H1 (cell line): ENCODE data around the gene NTRK1. TPM values are rescaled to one million over a fixed set of nuclear protein-coding genes. Genes with fewer than 3 reads are reported as not detected.
A peak's percentile ranks its signal among the peaks of the same experiment; 100 is the strongest.

Experiments used
- CTCF ChIA-PET: fragments of 300-600 bp; sonication (Branson Sonifier 250); formaldehyde crosslinking; loops from one replicate; lab custom pipeline; 2021; ENCODE audit not compliant: partially characterized antibody; lab: Charles Lee
- POLR2A ChIA-PET: fragments of 300-600 bp; sonication (Branson Sonifier 250); formaldehyde crosslinking; loops from one replicate; lab custom pipeline; 2021; ENCODE audit warnings: inconsistent platforms; ENCODE audit not compliant: partially characterized antibody; lab: Charles Lee
- DNase-seq, 2 experiments: peaks; one replicate each; pipeline versions ENCODE4 v3.0.0 to v3.0.0-alpha.2; 2010 to 2022; ENCODE audit warnings: low spot score in 2 of 2, low read depth in 1 of 2, mixed read lengths in 1 of 2
- FAIRE-seq: peaks from 2 replicates; lab custom pipeline; 2011; peaks lifted over from hg19 to GRCh38; lab: Jason Lieb, UNC
- H2AFZ ChIP-seq: 2 replicates; pipeline ENCODE4 v1.8.1; 2012; ENCODE audit warnings: low read length, inconsistent platforms
- H2AK5ac ChIP-seq: 2 replicates; pipeline ENCODE4 v1.6.1; 2013; ENCODE audit warnings: low read depth, low read length
- H2BK120ac ChIP-seq: replicated peaks from 2 replicates; pipeline ENCODE3; 2013; ENCODE audit warnings: low read depth, low read length, inconsistent platforms
- H2BK12ac ChIP-seq: 2 replicates; pipeline ENCODE4 v1.6.1; 2013; ENCODE audit warnings: low read depth, low read length
- H2BK15ac ChIP-seq: 2 replicates; pipeline ENCODE4 v1.6.1; 2013; ENCODE audit warnings: low read length
- H2BK20ac ChIP-seq: 2 replicates; pipeline ENCODE4 v1.6.1; 2013; ENCODE audit warnings: low read length
- H2BK5ac ChIP-seq: 2 replicates; pipeline ENCODE4 v1.6.1; 2013; ENCODE audit warnings: low read depth, low read length
- H3K14ac ChIP-seq: 2 replicates; pipeline ENCODE4 v1.6.1; 2013; ENCODE audit warnings: inconsistent platforms; ENCODE audit not compliant: insufficient read length
- H3K18ac ChIP-seq: 2 replicates; pipeline ENCODE4 v1.6.1; 2013; ENCODE audit warnings: low read length; ENCODE audit errors: extremely low read depth
- H3K23ac ChIP-seq: 2 replicates; pipeline ENCODE4 v1.6.1; 2013; ENCODE audit warnings: inconsistent platforms; ENCODE audit not compliant: insufficient read length
- H3K23me2 ChIP-seq: 2 replicates; pipeline ENCODE4 v1.6.1; 2013; ENCODE audit warnings: low read depth, low read length
- H3K27ac ChIP-seq: 2 replicates; pipeline ENCODE4 v1.6.1; 2011; ENCODE audit warnings: low read depth, low read length, inconsistent platforms
- H3K27me3 ChIP-seq, 4 experiments: replicated peaks in 1 of 4; 1 replicate in 1 of 4; 2 replicates in 3 of 4; pipeline versions ENCODE4 v1.6.1 to v1.8.1; 2011 to 2013; ENCODE audit warnings: low read length in 3 of 4, mild to moderate bottlenecking in 3 of 4, inconsistent platforms in 2 of 4, mixed read lengths in 2 of 4, moderate library complexity in 1 of 4; ENCODE audit not compliant: control insufficient read depth in 3 of 4, insufficient read depth in 3 of 4; ENCODE audit errors: extremely low read depth in 1 of 4
- H3K36me3 ChIP-seq, 4 experiments: 2 replicates each; pipeline versions ENCODE4 v1.6.1 to v1.8.1; 2011 to 2013; ENCODE audit warnings: mild to moderate bottlenecking in 4 of 4, low read length in 3 of 4, moderate library complexity in 2 of 4, control low read depth in 1 of 4, inconsistent platforms in 1 of 4; ENCODE audit not compliant: insufficient read depth in 4 of 4, control insufficient read depth in 2 of 4
- H3K4ac ChIP-seq: replicated peaks from 2 replicates; pipeline ENCODE3; 2013; ENCODE audit warnings: low read length, low read depth, mixed read lengths, inconsistent platforms; ENCODE audit not compliant: insufficient read length
- H3K4me1 ChIP-seq, 4 experiments: replicated peaks in 1 of 4; 1 replicate in 1 of 4; 2 replicates in 3 of 4; pipeline versions ENCODE4 v1.6.1 to v1.8.1; 2011 to 2013; ENCODE audit warnings: low read length in 3 of 4, inconsistent platforms in 2 of 4, mixed read lengths in 1 of 4; ENCODE audit not compliant: insufficient read depth in 4 of 4, control insufficient read depth in 3 of 4
- H3K4me2 ChIP-seq, 2 experiments: 2 replicates each; pipeline versions ENCODE4 v1.6.1 to v1.8.1; 2011 to 2013; ENCODE audit warnings: low read depth in 2 of 2, low read length in 2 of 2, control low read depth in 1 of 2, inconsistent platforms in 1 of 2, mild to moderate bottlenecking in 1 of 2; ENCODE audit not compliant: insufficient read depth in 1 of 2
- H3K4me3 ChIP-seq, 4 experiments: fragments of 200-600, 300-600 bp in 1 of 4; sonication (generic), shearing (Covaris generic), sonication (Bioruptor Twin) in 1 of 4; 2 replicates each; pipeline versions ENCODE4 v1.5.1 to v1.8.1; 2011 to 2016; ENCODE audit warnings: low read length in 4 of 4, low read depth in 3 of 4, control low read depth in 2 of 4, inconsistent platforms in 2 of 4, mild to moderate bottlenecking in 2 of 4, mixed read lengths in 1 of 4, moderate library complexity in 1 of 4; ENCODE audit not compliant: insufficient read depth in 2 of 4; ENCODE audit errors: extremely low read depth in 1 of 4
- H3K56ac ChIP-seq: replicated peaks from 2 replicates; pipeline ENCODE3; 2013; ENCODE audit warnings: low read depth, mild to moderate bottlenecking, mixed read lengths, low read length, inconsistent platforms; ENCODE audit not compliant: insufficient read length
- H3K79me1 ChIP-seq: 2 replicates; pipeline ENCODE4 v1.6.1; 2013; ENCODE audit warnings: low read depth, low read length, control low read depth
- H3K79me2 ChIP-seq, 2 experiments: 2 replicates each; pipeline versions ENCODE4 v1.6.1 to v1.8.1; 2012 to 2013; ENCODE audit warnings: low read length in 2 of 2, mild to moderate bottlenecking in 2 of 2, inconsistent platforms in 1 of 2; ENCODE audit not compliant: insufficient read depth in 2 of 2, control insufficient read depth in 1 of 2
- H3K9ac ChIP-seq, 4 experiments: replicated peaks in 1 of 4; 1 replicate in 1 of 4; 2 replicates in 3 of 4; pipeline versions ENCODE4 v1.6.1 to v1.8.1; 2011 to 2013; ENCODE audit warnings: low read depth in 3 of 4, low read length in 3 of 4, control low read depth in 2 of 4, mild to moderate bottlenecking in 2 of 4, moderate library complexity in 2 of 4, inconsistent platforms in 1 of 4; ENCODE audit errors: extremely low read depth in 1 of 4
- H3K9me3 ChIP-seq, 2 experiments: 2 replicates each; pipeline versions ENCODE4 v1.6.1 to v1.8.1; 2012 to 2013; ENCODE audit warnings: mild to moderate bottlenecking in 2 of 2, moderate library complexity in 2 of 2, control low read depth in 1 of 2, inconsistent platforms in 1 of 2, low read depth in 1 of 2, low read length in 1 of 2, mixed read lengths in 1 of 2; ENCODE audit not compliant: insufficient read depth in 2 of 2
- H4K20me1 ChIP-seq, 2 experiments: replicated peaks in 1 of 2; 2 replicates each; pipeline versions ENCODE3 to v1.8.1; 2011 to 2013; ENCODE audit warnings: inconsistent platforms in 2 of 2, low read length in 2 of 2, mild to moderate bottlenecking in 1 of 2; ENCODE audit not compliant: insufficient read depth in 2 of 2, control insufficient read depth in 1 of 2
- H4K5ac ChIP-seq: 2 replicates; pipeline ENCODE4 v1.6.1; 2013; ENCODE audit warnings: low read length, low read depth, mixed read lengths, inconsistent platforms; ENCODE audit not compliant: insufficient read length
- H4K8ac ChIP-seq: 2 replicates; pipeline ENCODE4 v1.8.0; 2013; ENCODE audit warnings: mild to moderate bottlenecking, moderate library complexity, low read length, inconsistent platforms; ENCODE audit not compliant: insufficient read depth; ENCODE audit errors: extremely low read depth
- H4K91ac ChIP-seq: replicated peaks from 2 replicates; pipeline ENCODE3; 2013; ENCODE audit warnings: low read length, mixed read lengths, inconsistent platforms; ENCODE audit not compliant: insufficient read length
- E2F6 ChIP-seq: IDR thresholded peaks from 2 replicates; pipeline ENCODE4 v1.6.1; 2012; ENCODE audit warnings: inconsistent platforms
- GABPA ChIP-seq: IDR thresholded peaks from 2 replicates; pipeline ENCODE4 v1.6.1; 2011; ENCODE audit warnings: mild to moderate bottlenecking, low read length, moderate library complexity, borderline replicate concordance; ENCODE audit not compliant: insufficient read depth
- KDM1A ChIP-seq: fragments of 200-600, 300-600 bp; sonication (generic); IDR thresholded peaks from 2 replicates; pipeline ENCODE4 v1.7.1; 2016; ENCODE audit warnings: mild to moderate bottlenecking, low read length, borderline replicate concordance
- MAX ChIP-seq: IDR thresholded peaks from 2 replicates; pipeline ENCODE4 v1.6.1; 2012; ENCODE audit warnings: inconsistent platforms
- PHF8 ChIP-seq: fragments of 200-600 bp; sonication (generic); conservative IDR thresholded peaks from 2 replicates; pipeline ENCODE4 v1.7.1; 2012; ENCODE audit warnings: low read depth, mild to moderate bottlenecking, inconsistent platforms, low read length, moderate library complexity
- SIN3A ChIP-seq, 2 experiments: IDR thresholded peaks in 1 of 2; conservative IDR thresholded peaks in 1 of 2; 2 replicates each; pipeline ENCODE4 v1.6.1; 2011 to 2012; ENCODE audit warnings: low read length in 2 of 2, improper control_type of control experiment in 1 of 2, low read depth in 1 of 2, mild to moderate bottlenecking in 1 of 2
- WGBS, 2 experiments: shearing (Covaris generic) in 1 of 2; methylation state at CpG; one replicate each; pipeline versions ENCODE4 v1.1.6 to v1.1.7; 2013 to 2015; ENCODE audit warnings: low lambda C conversion rate in 2 of 2, mixed read lengths in 2 of 2, inconsistent platforms in 1 of 2, low coverage in 1 of 2, missing lambda C conversion rate in 1 of 2; ENCODE audit not compliant: insufficient replicate concordance in 2 of 2, insufficient coverage in 1 of 2, insufficient read length in 1 of 2; ENCODE audit errors: extremely low coverage in 1 of 2, missing lambda C conversion rate in 1 of 2; 5-methylcytosine and 5-hydroxymethylcytosine counted together
- polyA plus RNA-seq, 7 experiments: library from polyadenylated mRNA; depleted of rRNA in 3 of 7; stranded (reverse) in 5 of 7; unstranded in 2 of 7; fragments of >200 nt in 5 of 7; fragments of 200-250 nt in 2 of 7; gene quantifications; 1 replicate in 5 of 7; 2 replicates in 1 of 7; 4 replicates in 1 of 7; pipeline versions ENCODE4 v1.2.1 to v1.2.3, GENCODE V29; 2011 to 2013; ENCODE audit warnings: missing spikeins in 2 of 7, mixed read lengths in 2 of 7
- total RNA-seq: library from RNA; stranded (reverse); fragmentation: NEBNext Ultra II Directional; extraction: Animal tissue kit (Norgen Biotek cat#: 25700); gene quantifications from 2 replicates; pipeline ENCODE4 v1.2.1, GENCODE V29; 2021

Gene NTRK1
- total and polyA plus RNA-seq, 2 of the 8 experiments (the other 6 are each of a cell fraction or from before 2014, with no cell fraction given) = 0.12 to 0.24 TPM

GRCh38 chr1:156812293-156812990 is 48.2 kb upstream of the NTRK1 start:
- H4K91ac ChIP-seq = no peak overlapping the region
- no peak overlapping the region for H2AFZ ChIP-seq
- no peak overlapping the region for H2BK12ac ChIP-seq
- no peaks in the 10 kb centered on the region for H3K9me3 ChIP-seq
- H3K4me3 ChIP-seq = no peak overlapping the region
- H2AK5ac ChIP-seq = peak overlapping the region; percentile 83; the same call in 1 of the 2 replicates
- H3K27ac ChIP-seq = no peak overlapping the region
- 94% methylated on average over 10 of the region's 10 CpGs; no CpG with 5 or more reads in 1 of the 2 experiments for WGBS, 2 experiments
- no peaks in the 10 kb centered on the region for H4K20me1 ChIP-seq
- no peak overlapping the region for H2BK20ac ChIP-seq
- no peak overlapping the region for H2BK120ac ChIP-seq
- DNase-seq (no peak), FAIRE-seq (no peak)
- TF ChIP-seq SIN3A (conservative IDR thresholded peaks at IDR 0.05 in 1 of 2, IDR thresholded peaks at IDR 0.05 in 1 of 2; ENCODE audit: low read depth in 1 of 2, low read length in 2 of 2) (no peak), PHF8 (no peak), KDM1A (peak; percentile 94), GABPA (no peak), MAX (no peak), E2F6 (no peak)
- no peak overlapping the region for H2BK5ac ChIP-seq
- H3K79me2 ChIP-seq = no peaks in the 10 kb centered on the region
- H3K23ac ChIP-seq = no peak overlapping the region
- no peak overlapping the region for H4K5ac ChIP-seq
- no peak overlapping the region for H2BK15ac ChIP-seq
- H3K23me2 ChIP-seq = peaks cover 2% of the 10 kb centered on the region; the same call in 1 of the 2 replicates
- H3K4me2 ChIP-seq = no peak overlapping the region; a peak in 1 of 4 replicates
- no peaks in the 10 kb centered on the region for H3K36me3 ChIP-seq
- H3K18ac ChIP-seq = no peak overlapping the region
- peaks cover 0 to 11% (median 5%) of the 10 kb centered on the region in 4 experiments; a peak in 6 of 7 replicates for H3K4me1 ChIP-seq
- no peak overlapping the region for H3K9ac ChIP-seq
- ChIA-PET POLR2A (interaction anchor here (0.6 to 1.3 kb wide), 4 partner anchors 12 to 168 kb away, joined by 3 to 5 read pairs (median 3); no protein-coding TSS in a partner anchor), CTCF (interaction anchor here (0.7 to 31.8 kb wide), 17 partner anchors 14 to 153 kb away, joined by 3 to 491 read pairs (median 5); partner anchors contain the start of genes INSRR, NTRK1 and PEAR1)
- H3K4ac ChIP-seq = no peak overlapping the region
- H4K8ac ChIP-seq = no peak overlapping the region
- H3K79me1 ChIP-seq = no peaks in the 10 kb centered on the region
- peaks cover 1 to 48% (median 42%) of the 10 kb centered on the region in 4 experiments for H3K27me3 ChIP-seq
- H3K56ac ChIP-seq = no peak overlapping the region
- H3K14ac ChIP-seq = no peak overlapping the region
